ENCODE data around the gene C1QL2. TPM values are rescaled to one million over a fixed set of nuclear protein-coding genes. Genes with fewer than 3 reads are reported as not detected.

Gene C1QL2
- total and polyA plus RNA-seq, 12 donors: 0.03 TPM; not detected in 11

GRCh38 chr2:119119076-119119785 is 39.3 kb downstream of the C1QL2 start:
- intact Hi-C loops (cut with DNase I): no loop called here
- H3K36me3 ChIP-seq: no peaks in the 10 kb centered on the region
- peaks cover 0 to 73% (median 47%) of the 10 kb centered on the region in 7 donors for H3K27me3 ChIP-seq
- H3K4me3 ChIP-seq: no peak overlapping the region
- H3K9me3 ChIP-seq: no peaks in the 10 kb centered on the region
- WGBS, 2 donors: 52 to 54% methylated on average over 8 of the region's 8 CpGs
- DNase-seq (no peak), ATAC-seq (no peak)
- no peak overlapping the region for H3K27ac ChIP-seq
- no peak for TF ChIP-seq CTCF (IDR thresholded peaks at IDR 0.05)
- H3K4me1 ChIP-seq: no peaks in the 10 kb centered on the region

GRCh38 chr2:119117891-119118882 is 40.4 kb downstream of the C1QL2 start:
- Histone ChIP-seq H3K4me3 (no peak overlapping the region), H3K27me3 (peaks cover 0 to 72% (median 43%) of the 10 kb centered on the region in 7 donors), H3K4me1 (no peaks in the 10 kb centered on the region), H3K27ac (no peak overlapping the region), H3K9me3 (no peaks in the 10 kb centered on the region), H3K36me3 (no peaks in the 10 kb centered on the region)
- no peak for DNase-seq
- 58 to 68% methylated on average over 9 of the region's 9 CpGs for WGBS, 2 donors
- no peak for ATAC-seq
- no peak for TF ChIP-seq CTCF (IDR thresholded peaks at IDR 0.05)
- intact Hi-C loops (cut with DNase I): no loop called here

GRCh38 chr2:119117408-119117807 is 41.1 kb downstream of the C1QL2 start:
- no peak for ATAC-seq
- WGBS, 2 donors: 76 to 82% methylated on average over 7 of the region's 7 CpGs
- no peaks in the 10 kb centered on the region for H3K4me1 ChIP-seq
- peaks cover 0 to 72% (median 43%) of the 10 kb centered on the region in 7 donors for H3K27me3 ChIP-seq
- H3K27ac ChIP-seq: no peak overlapping the region
- H3K36me3 ChIP-seq: no peaks in the 10 kb centered on the region
- intact Hi-C loops (cut with DNase I): no loop called here
- DNase-seq: no peak
- TF ChIP-seq CTCF (IDR thresholded peaks at IDR 0.05): no peak
- no peak overlapping the region for H3K4me3 ChIP-seq
- no peaks in the 10 kb centered on the region for H3K9me3 ChIP-seq

- DNase-seq: no peak
- 63 to 66% methylated on average over 10 of the region's 10 CpGs for WGBS, 2 donors
- peaks cover 0 to 76% (median 44%) of the 10 kb centered on the region in 7 donors for H3K27me3 ChIP-seq
Measured at GRCh38 chr2:119116411-119117295, 41.9 kb downstream of the C1QL2 start.

More at GRCh38 chr2:119116411-119117295, 41.9 kb downstream of the C1QL2 start:
- no peak overlapping the region for H3K27ac ChIP-seq
- no peak overlapping the region for H3K4me3 ChIP-seq
- intact Hi-C loops (cut with DNase I): no loop called here
- H3K36me3 ChIP-seq: no peaks in the 10 kb centered on the region
- ATAC-seq: no peak
- no peak for TF ChIP-seq CTCF (IDR thresholded peaks at IDR 0.05)
- no peaks in the 10 kb centered on the region for H3K9me3 ChIP-seq
- H3K4me1 ChIP-seq: no peaks in the 10 kb centered on the region
